Psoas muscle (tissue), 8 donors: ENCODE results near the gene KAT7. TPM values are rescaled to one million over a fixed set of nuclear protein-coding genes. Genes with fewer than 3 reads are reported as not detected.

Experiments
- ATAC-seq, 4 donors: fragments of 200-7000 bp; cut with Tn5 transposase; one replicate each; pipeline ENCODE4 v1.9.1; 2020; ENCODE audit warnings: moderate library complexity in 3 of 4, mild to moderate bottlenecking in 2 of 4
- DNase-seq, 2 donors: peaks; one replicate each; pipeline ENCODE4 v3.0.0-alpha.2; 2020
- H3K27ac ChIP-seq: fragments of 200-600 bp; one replicate; pipeline ENCODE4 v1.8.0; 2022
- H3K27me3 ChIP-seq, 3 donors: fragments of 200-600 bp in 1 of 3; one replicate each; pipeline versions ENCODE4 v1.6.1 to v1.8.0; 2013 to 2022; ENCODE audit warnings: low read length in 2 of 3, mild to moderate bottlenecking in 2 of 3, moderate library complexity in 1 of 3; ENCODE audit not compliant: insufficient read depth in 3 of 3
- H3K36me3 ChIP-seq, 2 donors: fragments of 200-600 bp in 1 of 2; one replicate each; pipeline versions ENCODE4 v1.6.1 to v1.8.0; 2013 to 2022; ENCODE audit warnings: low read depth in 1 of 2, mild to moderate bottlenecking in 1 of 2, moderate library complexity in 1 of 2; ENCODE audit not compliant: insufficient read depth in 1 of 2
- H3K4me1 ChIP-seq: fragments of 200-600 bp; one replicate; pipeline ENCODE4 v1.8.0; 2022
- H3K4me3 ChIP-seq: fragments of 200-600 bp; one replicate; pipeline ENCODE4 v1.8.0; 2022; ENCODE audit warnings: mild to moderate bottlenecking
- H3K9me3 ChIP-seq: fragments of 200-600 bp; one replicate; pipeline ENCODE4 v1.8.0; 2022
- WGBS, 3 donors: extraction: QIAGEN DNeasy Blood & Tissue Kit; methylation state at CpG; one replicate each; pipeline versions ENCODE4 v1.1.6 to v1.1.7; 2013; 5-methylcytosine and 5-hydroxymethylcytosine counted together
- intact Hi-C, 2 donors: fragments of 100-400 bp; cut with DNase I; formaldehyde crosslinking; loops; one replicate each; pipeline versions ENCODE4 v1.11.0 to v1.14.2; 2022
- polyA plus RNA-seq, 3 donors: library from polyadenylated mRNA; stranded (reverse); fragments of 200-250 nt; gene quantifications; one replicate each; pipeline ENCODE4 v1.2.3, GENCODE V29; 2013
- total RNA-seq, 4 donors: library from RNA; stranded (reverse); fragmentation: NEBNext Ultra II Directional in 2 of 4; extraction: Animal tissue kit (Norgen Biotek cat#: 25700) in 2 of 4; gene quantifications; one replicate each; pipeline versions ENCODE4 v1.2.1 to v1.2.4, GENCODE V29; 2021 to 2023
- TF ChIP-seq, protein P1 (sequence below): fragments of 200-600 bp; IDR thresholded peaks from one replicate; pipeline ENCODE4 v1.8.0; 2022; ENCODE audit warnings: antibody characterized with exemption
- donor health status: healthy with polysubstance abuse.
- donor health status: DM: no; HTN: no; CAD: no; lungs with moderate emphysema.
- donor health status: Bipolar disorder and iron deficiency.
- donor health status: healthy.
- donor health status: DM: yes; HTN: yes; CAD: no.
- donor health status: DM: no; HTN: no; CAD: no.
- donor health status: DM: no; HTN: no; CAD: no.
- donor health status: DM: yes; HTN: yes; CAD: no.

The KAT7 gene
- total and polyA plus RNA-seq, 7 donors, result 15.4 to 60.7 (median 34.1) TPM

DNA sequence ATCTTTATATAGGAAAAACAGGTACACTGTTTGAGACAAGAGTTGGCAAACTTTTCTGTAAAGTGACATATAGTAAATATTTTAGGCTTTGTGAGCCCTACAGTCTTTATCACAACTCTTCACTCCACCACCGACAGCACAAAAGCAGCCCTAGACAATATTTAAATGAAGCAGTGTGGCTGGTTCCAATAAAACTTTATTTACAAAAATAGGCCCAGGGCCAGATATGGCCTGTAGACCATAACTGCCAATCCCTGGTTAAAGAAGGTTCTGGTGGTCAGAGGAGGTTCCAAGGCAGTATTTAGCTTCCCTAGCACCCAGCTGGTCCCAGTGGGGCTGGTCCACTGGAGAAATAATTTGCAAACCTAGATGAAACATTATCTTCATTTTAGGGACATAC, 28.2 kb upstream of the KAT7 start:
- WGBS, 3 donors, result 87 to 100% (median 88%) methylated on average over 1 of the region's 1 CpG
- Histone ChIP-seq H3K4me3 (no peak overlapping the region), H3K27me3 (no peaks in the 10 kb centered on the region), H3K36me3 (no peaks in the 10 kb centered on the region), H3K27ac (no peak overlapping the region), H3K4me1 (peaks cover 5% of the 10 kb centered on the region), H3K9me3 (no peaks in the 10 kb centered on the region)
- DNase-seq (no peak), ATAC-seq (no peak)
- TF ChIP-seq, protein P1, sequence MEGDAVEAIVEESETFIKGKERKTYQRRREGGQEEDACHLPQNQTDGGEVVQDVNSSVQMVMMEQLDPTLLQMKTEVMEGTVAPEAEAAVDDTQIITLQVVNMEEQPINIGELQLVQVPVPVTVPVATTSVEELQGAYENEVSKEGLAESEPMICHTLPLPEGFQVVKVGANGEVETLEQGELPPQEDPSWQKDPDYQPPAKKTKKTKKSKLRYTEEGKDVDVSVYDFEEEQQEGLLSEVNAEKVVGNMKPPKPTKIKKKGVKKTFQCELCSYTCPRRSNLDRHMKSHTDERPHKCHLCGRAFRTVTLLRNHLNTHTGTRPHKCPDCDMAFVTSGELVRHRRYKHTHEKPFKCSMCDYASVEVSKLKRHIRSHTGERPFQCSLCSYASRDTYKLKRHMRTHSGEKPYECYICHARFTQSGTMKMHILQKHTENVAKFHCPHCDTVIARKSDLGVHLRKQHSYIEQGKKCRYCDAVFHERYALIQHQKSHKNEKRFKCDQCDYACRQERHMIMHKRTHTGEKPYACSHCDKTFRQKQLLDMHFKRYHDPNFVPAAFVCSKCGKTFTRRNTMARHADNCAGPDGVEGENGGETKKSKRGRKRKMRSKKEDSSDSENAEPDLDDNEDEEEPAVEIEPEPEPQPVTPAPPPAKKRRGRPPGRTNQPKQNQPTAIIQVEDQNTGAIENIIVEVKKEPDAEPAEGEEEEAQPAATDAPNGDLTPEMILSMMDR, result no peak
- intact Hi-C loops, result no loop called here

DNA sequence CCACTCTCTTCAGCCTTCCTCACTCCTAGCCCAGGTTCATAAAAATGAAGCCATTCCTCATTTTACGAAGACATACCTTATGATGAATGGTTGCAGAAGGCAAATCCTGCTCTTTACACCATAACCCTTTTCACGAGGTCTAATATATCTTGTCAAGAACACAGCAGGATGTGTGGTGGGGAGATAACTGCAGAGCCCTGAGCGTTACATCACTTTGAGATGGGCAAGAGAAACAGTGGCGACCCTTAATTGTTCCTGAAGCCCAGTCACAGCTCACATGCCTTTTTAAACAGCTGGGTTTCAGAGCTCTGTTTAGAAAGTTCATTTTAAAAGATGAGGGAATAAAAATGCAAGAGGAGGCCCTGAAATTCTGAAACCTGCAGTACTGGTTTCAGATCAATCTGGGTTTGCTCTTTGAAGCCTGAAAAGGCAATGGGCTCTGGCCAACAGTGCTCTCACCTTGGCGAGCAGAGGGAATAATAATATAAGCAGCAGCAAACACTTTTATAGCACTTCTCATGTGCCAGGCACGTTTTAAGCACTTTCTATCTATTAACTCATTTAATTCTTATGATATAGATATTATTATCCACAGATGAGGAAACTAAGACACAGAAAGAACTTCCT, 27.4 kb upstream of the KAT7 start:
- DNase-seq (no peak), ATAC-seq (no peak)
- H3K4me1 ChIP-seq, result peaks cover 5% of the 10 kb centered on the region
- no peak overlapping the region for H3K4me3 ChIP-seq
- WGBS, 3 donors, result 56 to 73% (median 57%) methylated on average over 6 of the region's 6 CpGs
- H3K27ac ChIP-seq, result no peak overlapping the region
- no peaks in the 10 kb centered on the region for H3K27me3 ChIP-seq
- no peaks in the 10 kb centered on the region for H3K9me3 ChIP-seq
- TF ChIP-seq, protein P1, result no peak
- H3K36me3 ChIP-seq, result no peaks in the 10 kb centered on the region
- intact Hi-C loops, result no loop called here

DNA sequence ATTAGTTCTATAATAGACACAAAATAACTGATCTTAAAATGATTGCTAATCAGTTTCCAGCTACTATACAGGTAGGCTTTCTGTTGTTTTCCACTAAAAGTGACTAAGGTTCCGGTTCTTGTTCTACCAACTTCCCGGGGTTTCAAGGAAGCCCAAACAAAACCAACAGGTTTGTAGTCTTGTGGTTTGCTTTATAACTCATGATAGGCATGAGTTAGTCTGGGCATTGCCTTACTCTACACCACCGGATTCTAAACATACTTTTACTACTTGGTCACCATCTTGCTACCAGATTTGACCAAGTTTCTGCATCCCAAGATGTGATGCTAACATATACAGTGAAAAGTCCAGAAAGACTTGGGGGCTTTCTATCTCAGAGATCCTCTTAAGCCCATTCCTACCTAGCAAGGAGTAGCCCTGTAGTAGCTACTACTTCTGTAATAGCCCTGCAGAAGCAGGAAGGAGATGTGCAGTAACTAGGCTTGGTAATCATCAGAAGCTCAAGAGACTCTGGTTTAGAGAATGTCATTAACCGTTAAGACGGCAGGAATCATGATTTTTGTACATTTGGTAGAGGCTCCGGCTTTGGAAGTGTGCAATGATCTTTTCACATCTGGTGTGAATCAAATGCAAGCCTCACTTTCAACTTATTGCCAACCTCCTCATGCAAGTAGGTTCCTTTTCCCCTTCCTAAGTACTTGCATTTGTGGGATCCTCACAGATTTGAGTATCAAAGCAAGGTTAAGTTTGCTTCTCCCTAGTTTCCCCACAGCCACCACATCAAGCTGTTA, 26.1 kb upstream of the KAT7 start:
- TF ChIP-seq, protein P1, result no peak
- no peaks in the 10 kb centered on the region for H3K27me3 ChIP-seq
- no peaks in the 10 kb centered on the region for H3K36me3 ChIP-seq
- DNase-seq (no peak), ATAC-seq (no peak)
- WGBS, 3 donors, result 52 to 73% (median 54%) methylated on average over 6 of the region's 6 CpGs
- H3K27ac ChIP-seq, result no peak overlapping the region
- H3K9me3 ChIP-seq, result no peaks in the 10 kb centered on the region
- intact Hi-C loops, result no loop called here
- H3K4me1 ChIP-seq, result peaks cover 5% of the 10 kb centered on the region
- H3K4me3 ChIP-seq, result peak overlapping the region; percentile 73

DNA sequence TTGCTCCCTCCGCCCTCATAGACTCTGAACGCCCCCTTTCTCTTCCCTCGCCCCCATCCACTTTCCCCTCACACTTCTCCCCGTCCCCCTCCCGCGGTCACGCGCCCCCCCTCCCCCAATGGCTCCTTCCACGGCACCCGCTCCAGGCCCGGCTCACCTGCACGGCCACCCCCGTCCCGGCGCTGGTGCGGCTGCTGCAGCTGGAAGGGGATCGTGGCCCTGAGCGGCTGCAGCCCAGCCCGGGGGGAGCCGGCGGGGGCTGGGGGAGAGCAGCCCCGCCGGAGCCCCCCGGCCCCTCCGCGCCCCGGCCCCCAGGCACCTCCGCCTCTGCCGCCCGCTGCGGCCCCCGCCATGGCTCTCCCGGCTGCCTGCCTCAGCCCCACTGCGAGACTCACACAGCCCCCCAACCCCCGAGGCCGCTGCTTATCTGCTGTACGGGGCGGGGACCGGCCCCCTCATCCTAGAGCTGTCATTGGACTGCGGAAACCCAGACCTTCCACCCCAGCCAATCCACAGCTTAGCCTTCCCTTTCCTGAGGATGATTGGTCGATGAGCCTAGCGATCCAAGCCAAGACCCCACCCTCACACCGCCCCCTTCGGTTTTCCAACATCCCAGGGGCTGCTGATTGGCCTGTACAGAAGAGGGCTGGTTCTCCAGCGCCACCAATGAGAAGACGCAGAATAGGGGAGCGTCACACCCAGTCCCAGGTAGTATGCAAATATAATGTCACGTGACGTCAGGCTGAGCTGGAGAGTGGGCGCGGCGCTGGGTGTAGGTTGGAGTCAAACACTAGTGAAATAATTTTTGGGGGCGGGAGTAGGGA, 24.5 kb upstream of the KAT7 start, which contains the start of gene FAM117A:
Gene FAM117A (minus strand): TSS at position 397 of the 824 bp plus-strand sequence. CDS start 44 bp downstream, at position 353.
- 1 to 2% (median 1%) methylated on average over 34 to 53 of the region's 53 CpGs for WGBS, 3 donors

More for the DNA sequence above, 24.5 kb upstream of the KAT7 start, which contains the start of gene FAM117A:
- ATAC-seq, result peak; percentile 99 to 100 (median 99)
- Histone ChIP-seq H3K4me3 (peak within 1 kb of the TSS; percentile 73), H3K9me3 (no peaks in the 10 kb centered on the region), H3K27me3 (no peaks in the 10 kb centered on the region), H3K36me3 (no peaks in the 10 kb centered on the region), H3K27ac (no peak within 1 kb of the TSS), H3K4me1 (peaks cover 5% of the 10 kb centered on the region)
- DNase-seq, result peak; percentile 92 to 94
- TF ChIP-seq, protein P1, result no peak
- intact Hi-C loops, result no loop called here
